Superior temporal gyrus (tissue), 1 donor: ENCODE measurements around the gene CABP2.
"Not testable (repeated sequence)": the region's sequence is repeated elsewhere in the genome, so short reads cannot be mapped to it uniquely, and the experiment has no call there.

Source experiments
- DNase-seq: peaks from one replicate; pipeline ENCODE4 v3.0.0-alpha.2; 2016; ENCODE audit errors: extremely low spot score

The CABP2 gene

GRCh38 chr11:67522844-67523555 lies at the start of gene CABP2:
Gene CABP2, minus strand, starts transcription at chr11:67523446. Its CDS starts 120 bp downstream, at chr11:67523326.
- no peak for DNase-seq

DNA sequence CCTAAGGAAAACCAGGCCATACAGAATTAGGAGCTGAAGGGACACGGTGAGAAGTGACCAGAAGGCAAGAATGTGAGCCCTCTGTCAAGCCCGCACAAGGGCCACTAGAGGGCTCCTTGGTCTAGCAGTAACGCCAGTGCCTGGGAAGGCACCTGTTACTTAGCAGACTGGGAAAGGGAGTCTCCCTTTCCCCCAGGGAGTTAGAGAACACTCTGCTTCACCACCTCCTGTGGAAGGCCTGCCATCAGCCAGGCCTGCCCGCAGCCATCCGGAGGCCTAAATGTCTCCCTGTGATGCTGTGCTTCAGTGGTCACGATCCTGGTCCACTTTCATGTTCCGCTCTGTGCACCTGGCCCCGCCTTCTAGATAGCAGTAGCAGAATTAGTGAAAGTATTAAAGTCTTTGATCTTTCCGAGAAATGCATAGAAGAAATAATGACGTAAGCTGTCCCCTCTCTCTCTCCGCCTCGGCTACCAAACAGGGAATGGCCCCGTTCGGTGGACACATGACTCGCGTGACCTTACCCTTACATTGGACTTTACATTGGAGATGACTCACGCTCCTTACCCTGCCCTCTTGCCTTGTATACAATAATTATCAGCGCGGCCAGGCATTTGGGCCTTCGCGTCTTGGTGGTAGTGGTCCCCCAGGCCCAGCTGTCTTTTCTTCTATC lies 49.6 kb upstream of the CABP2 start:
- DNase-seq, result peak; percentile 72

- no peak for DNase-seq
Observed at GRCh38 chr11:67572305-67572704, 49.1 kb upstream of the CABP2 start.

- DNase-seq, result no peak
Observed at GRCh38 chr11:67571443-67571842, 48.2 kb upstream of the CABP2 start.

DNA sequence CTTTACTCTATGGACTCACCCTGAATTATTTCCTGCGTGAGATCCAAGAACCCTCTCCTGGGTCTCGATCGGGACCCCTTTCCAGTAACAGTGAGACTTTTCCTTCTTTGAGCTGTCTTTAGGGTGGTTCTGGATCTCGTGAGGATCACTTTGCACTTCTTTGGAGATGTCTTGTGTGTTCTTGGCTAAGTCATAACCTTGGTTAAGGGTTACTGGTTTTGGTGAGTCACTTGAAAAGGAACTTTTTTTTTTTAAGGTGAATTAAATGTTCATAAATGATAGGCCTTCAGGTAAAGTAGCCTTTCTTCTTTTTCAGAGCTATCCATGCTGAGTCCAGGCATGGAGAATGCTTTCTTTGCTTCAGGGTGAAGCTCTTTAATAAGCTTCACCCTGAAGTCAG lies 41.0 kb upstream of the CABP2 start:
- no peak for DNase-seq

GRCh38 chr11:67563705-67564114 lies 40.5 kb upstream of the CABP2 start:
- not testable (repeated sequence) for DNase-seq

DNA sequence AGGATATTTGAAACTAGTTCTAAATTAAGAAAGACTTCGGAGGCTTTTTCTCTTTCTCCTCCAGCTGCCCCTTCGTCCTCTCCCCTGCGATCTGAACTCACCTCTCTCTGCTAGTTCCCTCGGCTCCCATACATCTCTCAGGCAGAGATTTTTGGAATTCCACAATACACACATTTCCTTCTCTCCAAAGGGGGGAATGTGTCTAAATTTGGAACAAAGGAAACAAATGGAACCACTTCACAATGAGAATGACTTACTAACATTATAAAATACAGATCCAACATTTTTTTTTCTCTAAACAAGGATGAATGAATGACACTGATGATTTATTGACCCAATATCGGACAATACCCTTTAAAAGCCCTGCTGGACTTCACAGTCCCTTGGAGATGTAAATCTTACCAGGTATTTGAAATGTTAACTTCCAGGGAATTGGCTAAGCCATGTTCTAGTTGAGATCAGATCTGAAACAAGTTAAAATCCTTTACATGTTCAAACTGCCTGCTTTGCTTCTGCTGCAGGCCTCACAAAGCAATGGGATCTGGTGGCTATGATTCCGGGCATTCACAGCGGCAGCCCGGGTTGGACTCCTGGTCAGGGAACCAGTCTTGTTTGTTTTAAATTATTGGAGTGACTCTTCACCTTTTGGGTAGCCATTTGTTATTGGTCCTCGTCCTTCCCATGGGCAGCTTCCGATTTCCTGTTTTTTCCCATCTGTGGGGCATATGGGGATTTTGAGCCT lies 39.9 kb upstream of the CABP2 start:
- no peak for DNase-seq

DNA sequence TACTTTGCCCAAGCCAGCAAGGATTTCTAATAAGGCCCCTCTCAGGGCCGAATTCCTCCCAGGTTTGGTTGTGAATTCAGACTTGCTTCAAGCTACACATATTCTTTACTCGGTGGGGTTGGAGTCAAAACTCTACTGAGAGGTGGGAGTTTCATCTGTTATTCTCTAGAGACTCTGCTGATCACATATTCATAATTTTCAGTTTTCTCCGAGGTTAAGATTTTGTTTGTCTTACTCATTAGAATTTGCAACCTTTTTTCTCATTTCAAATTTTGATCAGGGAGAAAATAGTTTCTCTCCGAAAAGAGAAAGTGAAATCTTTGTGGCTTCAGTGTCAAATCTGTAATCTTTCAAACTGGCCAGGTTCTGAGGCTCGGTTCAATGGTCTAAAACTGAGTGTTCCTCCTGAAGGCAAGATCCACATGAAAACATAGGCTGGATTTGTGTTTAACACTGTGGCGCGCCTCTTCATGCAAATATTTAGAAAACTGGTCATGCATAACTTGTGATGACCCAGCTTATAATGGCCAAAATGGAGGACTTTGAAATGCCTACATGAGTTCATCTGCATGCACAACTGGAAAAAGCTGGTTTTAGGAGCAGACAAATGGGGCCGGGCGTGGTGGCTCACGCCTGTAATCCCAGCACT lies 38.8 kb upstream of the CABP2 start:
- DNase-seq, result no peak

DNA sequence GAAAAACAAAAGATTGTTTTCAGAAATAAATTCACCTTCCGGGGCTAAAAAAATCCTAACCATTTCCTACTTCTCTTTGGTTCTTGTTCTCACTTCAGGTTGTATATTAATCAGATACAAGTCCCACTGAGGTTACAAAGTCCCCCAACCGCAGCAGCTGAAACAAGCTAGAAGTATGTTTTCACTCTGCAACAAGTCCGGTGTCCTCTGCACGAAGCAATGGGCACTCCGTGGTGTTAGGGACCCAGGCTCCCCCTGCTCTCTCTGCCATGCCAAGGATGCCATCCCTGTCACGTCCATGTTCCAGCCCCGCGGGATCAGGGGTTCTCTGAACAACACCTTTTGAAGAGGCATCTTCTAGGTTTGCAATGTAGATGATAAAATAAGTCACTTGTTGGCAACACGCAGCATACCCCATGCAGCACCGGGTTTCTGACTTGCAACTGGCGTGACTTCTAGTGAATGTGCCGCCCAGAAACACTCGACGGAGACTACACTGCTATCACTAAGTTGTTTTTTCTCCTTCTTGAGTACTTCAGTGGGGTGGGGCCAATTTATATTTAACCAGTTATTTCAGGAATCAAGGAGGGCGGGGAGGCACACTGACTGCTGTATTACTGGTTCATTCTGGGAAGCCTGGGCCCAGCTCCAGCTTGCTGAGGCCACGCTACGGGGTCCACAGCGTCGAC lies 35.0 kb upstream of the CABP2 start:
- no peak for DNase-seq

- DNase-seq, result no peak
Observed at GRCh38 chr11:67556244-67556643, 33.0 kb upstream of the CABP2 start.

DNA sequence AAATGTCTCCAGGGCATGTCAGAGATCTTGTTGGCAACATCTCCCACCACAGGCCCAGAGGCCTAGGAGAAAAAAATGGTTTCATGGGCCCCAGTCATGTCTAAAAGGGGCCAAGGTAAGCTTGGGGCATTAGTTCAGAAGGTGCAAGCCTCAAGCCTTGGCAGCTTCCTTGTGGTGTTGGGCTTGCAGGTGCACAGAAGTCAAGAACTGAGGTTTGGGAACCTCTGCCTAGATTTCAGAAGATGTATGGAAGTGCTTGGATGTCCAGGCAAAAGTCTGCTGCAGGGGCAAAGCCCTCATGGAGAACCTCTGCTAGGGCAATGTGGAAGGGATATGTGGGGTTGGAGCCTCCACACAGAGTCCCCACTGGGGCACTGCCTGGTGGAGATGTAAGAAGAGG lies 28.5 kb upstream of the CABP2 start:
- DNase-seq, result not testable (repeated sequence)

DNA sequence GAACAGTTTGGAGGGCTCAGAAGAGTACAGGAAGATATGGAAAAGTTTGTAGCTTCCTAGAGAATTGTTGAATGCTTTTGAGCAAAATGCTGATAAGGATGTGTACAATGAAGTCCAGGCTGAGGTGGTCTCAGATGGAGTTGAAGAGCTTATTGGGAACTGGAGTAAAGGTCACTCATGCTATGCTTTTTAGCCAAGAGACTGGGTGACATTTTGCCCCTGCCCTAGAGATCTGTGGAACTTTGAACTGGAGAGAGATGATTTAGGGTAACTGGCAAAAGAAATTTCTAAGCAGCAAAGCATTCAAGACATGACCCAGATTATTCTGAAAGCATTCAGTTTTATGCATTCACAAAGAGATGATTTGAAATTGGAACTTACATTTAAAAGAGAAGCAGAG lies 27.9 kb upstream of the CABP2 start:
- DNase-seq, result no peak

- DNase-seq, result no peak
Observed at GRCh38 chr11:67548555-67549110, 25.4 kb upstream of the CABP2 start.

GRCh38 chr11:67548112-67548511 lies 24.9 kb upstream of the CABP2 start:
- not testable (repeated sequence) for DNase-seq

DNA sequence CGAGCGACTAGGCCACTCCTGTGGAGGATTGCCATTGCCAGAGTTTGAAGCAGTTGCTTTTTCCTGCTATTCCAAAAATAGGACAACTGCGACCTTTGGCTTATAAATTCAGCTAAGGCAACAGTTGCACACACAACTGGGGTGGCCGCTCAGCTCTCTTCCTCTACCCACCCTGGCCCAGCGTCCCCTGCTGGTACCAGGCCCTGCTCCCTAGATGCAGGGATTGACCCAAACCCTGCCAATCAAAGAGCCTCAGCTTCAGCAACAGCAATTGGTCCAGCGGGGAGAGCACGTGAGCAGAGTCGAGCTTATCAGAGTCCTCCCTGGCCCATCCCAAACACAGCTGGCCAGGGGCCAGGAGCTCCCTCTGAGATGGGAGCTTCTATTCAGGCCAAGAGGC lies 22.0 kb upstream of the CABP2 start:
- DNase-seq, result no peak

- no peak for DNase-seq
Observed at GRCh38 chr11:67544616-67545242, 21.5 kb upstream of the CABP2 start.

DNA sequence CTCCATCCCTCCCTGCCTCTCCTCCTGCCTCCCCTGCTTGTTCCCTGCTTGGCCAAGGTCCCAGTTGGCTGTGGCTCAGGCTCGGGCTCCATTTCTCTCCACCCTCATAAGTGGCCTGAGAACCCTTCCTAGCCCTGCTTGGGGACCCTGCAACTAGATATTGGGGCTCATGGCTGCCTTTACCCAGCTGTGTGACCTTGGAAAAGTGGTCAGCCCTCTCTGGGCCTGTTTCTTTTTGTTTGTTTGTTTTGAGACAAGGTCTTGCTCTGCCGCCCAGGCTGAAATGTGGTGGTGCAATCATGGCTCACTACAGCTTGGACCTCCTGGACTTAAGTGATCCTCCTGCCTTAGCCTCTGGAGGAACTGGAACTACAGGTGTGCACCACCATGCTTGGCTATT lies 20.3 kb upstream of the CABP2 start:
- no peak for DNase-seq

DNA sequence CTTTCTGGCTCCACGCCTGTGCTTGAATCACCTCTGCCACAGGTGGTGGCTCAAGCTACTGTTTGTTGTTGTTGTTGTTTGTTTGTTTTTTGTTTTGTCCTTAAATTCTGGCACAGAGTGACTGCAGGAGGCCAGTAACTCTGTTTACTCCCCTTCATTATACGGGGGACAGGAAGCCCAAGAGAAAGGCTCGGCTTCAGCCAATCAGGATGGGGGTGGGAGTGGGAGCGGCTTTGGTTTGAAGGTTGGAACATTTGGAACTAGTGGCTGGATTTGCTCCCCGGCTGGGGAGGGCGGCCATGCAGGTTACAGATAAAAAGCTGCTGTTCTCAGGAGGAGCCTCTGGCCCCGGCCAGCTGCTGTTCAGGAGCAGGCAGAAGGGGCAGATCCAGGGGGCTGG lies 19.7 kb upstream of the CABP2 start:
- DNase-seq, result no peak

- no peak for DNase-seq
Observed at GRCh38 chr11:67542169-67542568, 18.9 kb upstream of the CABP2 start.

- DNase-seq, result no peak
Observed at GRCh38 chr11:67541198-67541597, 18.0 kb upstream of the CABP2 start.

- DNase-seq, result no peak
Observed at GRCh38 chr11:67539550-67539949, 16.3 kb upstream of the CABP2 start.
